Astrocyte (in vitro differentiated cells and primary cell): ENCODE results near the gene COL23A1. TPM values are rescaled to one million over a fixed set of nuclear protein-coding genes. Genes with fewer than 3 reads are reported as not detected.

Source experiments
- DNase-seq: peaks from one replicate; pipeline ENCODE4 v3.0.0-alpha.2; 2010; ENCODE audit warnings: low read depth
- FAIRE-seq: peaks from 2 replicates; lab custom pipeline; 2011; peaks lifted over from hg19 to GRCh38; lab: Jason Lieb, UNC
- H2AFZ ChIP-seq: 2 replicates; pipeline ENCODE4 v1.6.0; 2012; ENCODE audit warnings: low read depth, low read length, inconsistent platforms
- H3K27ac ChIP-seq: 2 replicates; pipeline ENCODE4 v1.5.1; 2011; ENCODE audit warnings: low read depth, low read length, inconsistent platforms
- H3K27me3 ChIP-seq: 2 replicates; pipeline ENCODE4 v1.6.0; 2011; ENCODE audit warnings: low read length, inconsistent platforms; ENCODE audit not compliant: insufficient read depth
- H3K36me3 ChIP-seq: 2 replicates; pipeline ENCODE4 v1.5.1; 2011; ENCODE audit warnings: low read length, inconsistent platforms; ENCODE audit not compliant: insufficient read depth
- H3K4me1 ChIP-seq: 2 replicates; pipeline ENCODE4 v1.5.1; 2011; ENCODE audit warnings: low read length, inconsistent platforms; ENCODE audit not compliant: insufficient read depth
- H3K4me2 ChIP-seq: 2 replicates; pipeline ENCODE4 v1.6.0; 2012; ENCODE audit warnings: low read length, inconsistent platforms
- H3K4me3 ChIP-seq: 2 replicates; pipeline ENCODE4 v1.5.1; 2011; ENCODE audit warnings: low read depth, mild to moderate bottlenecking, low read length, inconsistent platforms; ENCODE audit not compliant: insufficient read depth
- H3K79me2 ChIP-seq: 2 replicates; pipeline ENCODE4 v1.6.0; 2012; ENCODE audit warnings: mild to moderate bottlenecking, low read length, inconsistent platforms; ENCODE audit not compliant: insufficient read depth
- H3K9ac ChIP-seq: 2 replicates; pipeline ENCODE4 v1.6.0; 2012; ENCODE audit warnings: mild to moderate bottlenecking, low read length, inconsistent platforms
- H3K9me3 ChIP-seq: 2 replicates; pipeline ENCODE4 v1.5.1; 2012; ENCODE audit warnings: low read depth, mild to moderate bottlenecking, low read length, inconsistent platforms; ENCODE audit not compliant: insufficient read depth
- H4K20me1 ChIP-seq: 2 replicates; pipeline ENCODE4 v1.6.0; 2012; ENCODE audit warnings: low read length, inconsistent platforms; ENCODE audit not compliant: insufficient read depth
- H3K27ac Mint-ChIP-seq: one replicate; pipeline ENCODE4 v1.8.0; 2021; ENCODE audit warnings: mild to moderate bottlenecking, mixed read lengths; ENCODE audit not compliant: unreplicated experiment
- H3K27me3 Mint-ChIP-seq: one replicate; pipeline ENCODE4 v1.8.0; 2021; ENCODE audit warnings: low read depth, mixed read lengths; ENCODE audit not compliant: unreplicated experiment
- H3K36me3 Mint-ChIP-seq: one replicate; pipeline ENCODE4 v1.8.0; 2021; ENCODE audit warnings: low read depth, mixed read lengths; ENCODE audit not compliant: unreplicated experiment
- H3K4me1 Mint-ChIP-seq: one replicate; pipeline ENCODE4 v1.8.0; 2021; ENCODE audit warnings: low read depth, mixed read lengths; ENCODE audit not compliant: unreplicated experiment
- H3K4me3 Mint-ChIP-seq: one replicate; pipeline ENCODE4 v1.8.0; 2021; ENCODE audit warnings: mild to moderate bottlenecking, moderate library complexity, mixed read lengths; ENCODE audit not compliant: unreplicated experiment
- H3K9me3 Mint-ChIP-seq: one replicate; pipeline ENCODE4 v1.8.0; 2021; ENCODE audit warnings: mild to moderate bottlenecking, mixed read lengths; ENCODE audit not compliant: unreplicated experiment
- EZH2 ChIP-seq: IDR thresholded peaks from 2 replicates; pipeline ENCODE4 v1.6.1; 2012; ENCODE audit warnings: mild to moderate bottlenecking, low read length, inconsistent platforms; ENCODE audit not compliant: insufficient read depth
- total RNA-seq: library from RNA; stranded (reverse); gene quantifications from 2 replicates; pipeline ENCODE4 v1.2.1, GENCODE V29; 2021
- TF ChIP-seq, protein P1 (sequence below): IDR thresholded peaks from 2 replicates; pipeline ENCODE4 v1.5.1; 2011; ENCODE audit warnings: low read depth, mild to moderate bottlenecking, inconsistent platforms, low read length, moderate library complexity; ENCODE audit not compliant: insufficient read depth

COL23A1 gene
- total RNA-seq, 1 donor from 2014 or later: 0.16 TPM

DNA sequence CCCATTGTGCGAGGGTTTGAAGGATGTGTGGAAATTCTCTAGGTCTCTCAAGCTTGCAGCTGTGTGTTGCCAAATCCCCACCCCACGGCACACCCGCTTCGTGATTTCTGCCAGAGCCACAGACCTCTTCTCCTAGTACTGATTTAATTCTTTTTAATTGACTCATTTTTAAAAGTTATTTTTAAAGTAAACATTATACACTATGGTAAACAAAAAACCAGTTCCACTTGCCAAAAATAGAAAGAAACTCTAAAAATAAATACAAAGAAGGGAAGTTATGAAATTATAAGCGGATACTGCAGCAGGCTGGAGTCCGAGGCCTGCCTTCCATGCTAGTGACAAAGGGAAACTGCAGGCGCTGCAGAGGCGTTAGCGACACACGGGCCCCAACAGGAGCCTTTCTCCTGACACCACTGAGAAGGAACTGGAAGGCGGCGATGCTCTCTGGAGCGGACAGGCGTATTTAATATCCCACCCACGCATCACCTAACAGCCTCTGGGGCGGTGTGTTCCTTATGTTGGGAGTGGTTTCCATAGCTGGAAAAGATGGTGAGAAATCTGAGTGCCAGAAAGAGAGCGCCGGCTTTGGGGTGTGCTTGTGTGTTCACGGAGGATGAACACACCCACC is 122.5 kb downstream of the COL23A1 start:
- Histone ChIP-seq H3K36me3 (no peaks in the 10 kb centered on the region), H3K27ac (no peak overlapping the region), H3K9me3 (no peaks in the 10 kb centered on the region), H3K4me3 (no peak overlapping the region), H3K4me2 (peak overlapping the region; percentile 3), H3K27me3 (no peaks in the 10 kb centered on the region), H2AFZ (peak overlapping the region; percentile 41), H3K79me2 (no peaks in the 10 kb centered on the region), H3K4me1 (no peaks in the 10 kb centered on the region), H3K9ac (no peak overlapping the region), H4K20me1 (no peaks in the 10 kb centered on the region)
- Mint-ChIP-seq H3K9me3 (no peaks in the 10 kb centered on the region), H3K27me3 (peaks cover 38% of the 10 kb centered on the region), H3K4me3 (no peak overlapping the region), H3K4me1 (no peaks in the 10 kb centered on the region), H3K27ac (peak overlapping the region; percentile 66), H3K36me3 (no peaks in the 10 kb centered on the region)
- DNase-seq: no peak
- TF ChIP-seq, protein P1, sequence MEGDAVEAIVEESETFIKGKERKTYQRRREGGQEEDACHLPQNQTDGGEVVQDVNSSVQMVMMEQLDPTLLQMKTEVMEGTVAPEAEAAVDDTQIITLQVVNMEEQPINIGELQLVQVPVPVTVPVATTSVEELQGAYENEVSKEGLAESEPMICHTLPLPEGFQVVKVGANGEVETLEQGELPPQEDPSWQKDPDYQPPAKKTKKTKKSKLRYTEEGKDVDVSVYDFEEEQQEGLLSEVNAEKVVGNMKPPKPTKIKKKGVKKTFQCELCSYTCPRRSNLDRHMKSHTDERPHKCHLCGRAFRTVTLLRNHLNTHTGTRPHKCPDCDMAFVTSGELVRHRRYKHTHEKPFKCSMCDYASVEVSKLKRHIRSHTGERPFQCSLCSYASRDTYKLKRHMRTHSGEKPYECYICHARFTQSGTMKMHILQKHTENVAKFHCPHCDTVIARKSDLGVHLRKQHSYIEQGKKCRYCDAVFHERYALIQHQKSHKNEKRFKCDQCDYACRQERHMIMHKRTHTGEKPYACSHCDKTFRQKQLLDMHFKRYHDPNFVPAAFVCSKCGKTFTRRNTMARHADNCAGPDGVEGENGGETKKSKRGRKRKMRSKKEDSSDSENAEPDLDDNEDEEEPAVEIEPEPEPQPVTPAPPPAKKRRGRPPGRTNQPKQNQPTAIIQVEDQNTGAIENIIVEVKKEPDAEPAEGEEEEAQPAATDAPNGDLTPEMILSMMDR: no peak
- no peak for TF ChIP-seq EZH2
- no peak for FAIRE-seq

DNA sequence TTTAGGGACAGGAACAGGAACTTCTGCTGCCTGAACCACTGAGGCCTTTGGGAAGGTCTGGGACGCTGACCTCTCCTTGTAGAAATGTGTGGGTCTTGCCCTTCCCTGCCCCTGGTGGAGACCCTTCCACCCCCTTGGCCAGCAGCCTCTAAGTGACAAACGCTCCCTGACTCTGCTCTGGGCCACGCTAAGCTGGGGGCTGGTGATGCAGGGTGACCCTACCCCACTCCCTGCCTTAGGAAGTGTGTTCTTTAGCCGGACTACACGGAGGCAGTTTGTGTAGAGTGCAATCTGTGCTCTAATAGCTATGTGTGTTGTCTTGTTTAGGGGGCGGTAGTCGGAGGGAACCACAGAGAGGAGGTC is 123.0 kb downstream of the COL23A1 start:
- H3K27ac ChIP-seq: no peak overlapping the region
- Mint-ChIP-seq H3K27me3 (peaks cover 38% of the 10 kb centered on the region), H3K4me1 (no peaks in the 10 kb centered on the region), H3K36me3 (no peaks in the 10 kb centered on the region), H3K9me3 (no peaks in the 10 kb centered on the region), H3K4me3 (no peak overlapping the region), H3K27ac (no peak overlapping the region)
- no peak for TF ChIP-seq EZH2
- TF ChIP-seq, protein P1: no peak
- no peaks in the 10 kb centered on the region for H3K36me3 ChIP-seq
- H3K27me3 ChIP-seq: no peaks in the 10 kb centered on the region
- H4K20me1 ChIP-seq: no peaks in the 10 kb centered on the region
- no peak overlapping the region for H3K4me2 ChIP-seq
- no peaks in the 10 kb centered on the region for H3K4me1 ChIP-seq
- no peak overlapping the region for H3K9ac ChIP-seq
- no peak for DNase-seq
- FAIRE-seq: no peak
- peak overlapping the region; percentile 23 for H2AFZ ChIP-seq
- H3K9me3 ChIP-seq: no peaks in the 10 kb centered on the region
- no peaks in the 10 kb centered on the region for H3K79me2 ChIP-seq
- no peak overlapping the region for H3K4me3 ChIP-seq

DNA sequence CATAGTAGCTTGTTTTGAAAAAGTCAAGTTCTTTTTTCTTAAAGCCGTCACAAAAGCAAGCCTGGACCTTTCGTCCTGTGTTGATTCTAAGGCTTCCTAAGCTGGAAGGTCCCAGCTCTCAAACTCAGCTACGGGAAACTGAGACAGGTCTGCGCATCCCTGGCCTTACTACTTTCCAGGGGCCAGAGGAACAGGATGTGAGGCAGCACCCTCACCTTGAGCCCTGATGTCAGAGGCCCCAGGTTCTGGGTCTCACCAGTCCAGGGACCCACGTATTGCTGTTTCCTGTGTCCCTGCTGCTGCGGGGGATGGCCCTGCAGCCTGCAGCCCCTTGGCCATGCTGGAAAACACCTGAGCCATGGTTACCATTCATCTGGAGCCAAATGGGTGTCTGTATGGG is 123.9 kb downstream of the COL23A1 start:
- Histone ChIP-seq H3K36me3 (no peaks in the 10 kb centered on the region), H3K4me3 (no peak overlapping the region), H3K27ac (no peak overlapping the region), H3K4me2 (no peak overlapping the region), H3K27me3 (no peaks in the 10 kb centered on the region), H3K9me3 (no peaks in the 10 kb centered on the region), H3K9ac (no peak overlapping the region), H2AFZ (no peak overlapping the region), H4K20me1 (no peaks in the 10 kb centered on the region), H3K79me2 (no peaks in the 10 kb centered on the region), H3K4me1 (no peaks in the 10 kb centered on the region)
- Mint-ChIP-seq H3K4me1 (no peaks in the 10 kb centered on the region), H3K27me3 (peaks cover 38% of the 10 kb centered on the region), H3K9me3 (no peaks in the 10 kb centered on the region), H3K27ac (no peak overlapping the region), H3K4me3 (no peak overlapping the region), H3K36me3 (no peaks in the 10 kb centered on the region)
- no peak for TF ChIP-seq EZH2
- TF ChIP-seq, protein P1: no peak
- FAIRE-seq (no peak), DNase-seq (no peak)
